ENCODE measurements around the gene ASCC1. TPM values are rescaled to one million over a fixed set of nuclear protein-coding genes. Genes with fewer than 3 reads are reported as not detected.

Gene ASCC1
- total RNA-seq (24.9 and 28.2 TPM in 2 replicates), polyA plus RNA-seq (14.9 and 16.0 TPM in 2 replicates), polyA minus RNA-seq (15.5 and 29.6 TPM in 2 replicates), Bru-seq, nascent RNA (percentile 60 among the genes with signal in this experiment), BruChase-seq, experiment 1, labeled RNA remaining after a 6-hour chase (percentile 62 among the genes with signal in this experiment), BruChase-seq, experiment 2, labeled RNA remaining after a 2-hour chase (percentile 55 among the genes with signal in this experiment)
- 19.2 and 19.8 TPM in 2 replicates for polyA plus RNA-seq (2011; cell fraction: cytosol; rRNA removed)
- polyA plus RNA-seq (2011; cell fraction: nucleus; rRNA removed) = 13.6 and 15.4 TPM in 2 replicates
- 24.8 and 28.0 TPM in 2 replicates for polyA plus RNA-seq (2012)
- 30.7 TPM for polyA minus RNA-seq (2011; cell fraction: cytosol; rRNA and poly(A)+ RNA removed)
- 14.8 and 16.6 TPM in 2 replicates for polyA minus RNA-seq (2011; cell fraction: nucleus; rRNA and poly(A)+ RNA removed)
- long read RNA-seq, transcript ASCC1-202 (10 exons, 2,002 nt) = major isoform, 15 of 36 reads
- long read RNA-seq, partial matches to known transcripts = 2 of 36 reads
- long read RNA-seq, other reads (novel, unspliced or antisense) = 19 of 36 reads

- BruUV-seq (replicated peaks) = TSS peak; percentile 63
- POLR2A ChIA-PET = interaction anchor here (0.6 to 1.9 kb wide), 2 partner anchors 58 to 460 kb away, joined by 8 to 12 read pairs; partner anchors contain the start of gene DDIT4
- Histone ChIP-seq H2AFZ (ENCODE audit: low read depth, low read length) (peak within 1 kb of the TSS; percentile 97), H3K79me2 (ENCODE audit: control insufficient read depth, insufficient read depth, low read length) (peaks cover 22% of the 10 kb centered on the region), H3K27me3 (ENCODE audit: control insufficient read depth in 2 of 2, insufficient read depth in 2 of 2, low read length in 2 of 2) (no peaks in the 10 kb centered on the region), H3K9me1 (replicated peaks; ENCODE audit: control insufficient read depth, extremely low read depth, insufficient read depth, low read length) (no peaks in the 10 kb centered on the region), H3K9me3 (replicated peaks; ENCODE audit: control insufficient read depth, insufficient read depth, low read length) (no peaks in the 10 kb centered on the region), H3K27ac (ENCODE audit: insufficient read depth, low read depth, low read length) (peak within 1 kb of the TSS; percentile 85), H3K4me2 (ENCODE audit: insufficient read depth, low read length) (peak within 1 kb of the TSS; percentile 89), H3K4me1 (ENCODE audit: control insufficient read depth, extremely low read depth, insufficient read depth, low read length) (peaks cover 4% of the 10 kb centered on the region), H3K36me3 (ENCODE audit: control insufficient read depth in 2 of 2, extremely low read depth in 1 of 2, insufficient read depth in 2 of 2, low read length in 2 of 2) (peaks cover 0 to 2% of the 10 kb centered on the region in 2 experiments), H3K9ac (replicated peaks; ENCODE audit: extremely low read depth, insufficient read depth, low read length) (peak within 1 kb of the TSS; percentile 95), H4K20me1 (replicated peaks; ENCODE audit: control insufficient read depth, extremely low read depth, insufficient read depth, low read length) (no peaks in the 10 kb centered on the region), H3K4me3 (replicated peaks in 1 of 3; ENCODE audit: insufficient read depth in 1 of 3, low read depth in 1 of 3, low read length in 3 of 3) (peak within 1 kb of the TSS; percentile 72 to 94 (median 84))
- dilution Hi-C loops (cut with MboI; ENCODE audit: extremely low pct_ligation_motif_present, low sequenced_read_pairs) = no loop called here
- FAIRE-seq (peak; percentile 88), DNase-seq (ENCODE audit: low read depth, low spot score) (peak; percentile 95)
- CTCF ChIA-PET = interaction anchor here (0.6 to 3.2 kb wide), 11 partner anchors 28 to 320 kb away, joined by 3 to 25 read pairs (median 4); partner anchors contain the start of gene DDIT4
- intact Hi-C loops (cut with micrococcal nuclease) = loop anchor here (1.0 to 2.0 kb wide), 2 partner anchors 45 to 103 kb away; no protein-coding TSS in a partner anchor
- TF ChIP-seq MYC (IDR thresholded peaks at IDR 0.05; ENCODE audit: low read depth, low read length) (no peak), POLR2AphosphoS5 (IDR thresholded peaks at IDR 0.05; ENCODE audit: insufficient read depth, low read depth, low read length) (peak; percentile 97), MAX (IDR thresholded peaks at IDR 0.05; ENCODE audit: insufficient read depth, insufficient read length) (no peak), POLR2A (IDR thresholded peaks at IDR 0.05; ENCODE audit: low read depth, low read length) (peak; percentile 94)
Measured at GRCh38 chr10:72215611-72216549, at the start of gene ASCC1, which contains the start of gene ANAPC16. Gene ASCC1, minus strand, starts transcription at chr10:72216276. Its CDS starts 2,978 bp downstream, at chr10:72213298. Gene ANAPC16, plus strand, starts transcription at chr10:72216012. Its CDS starts 7,903 bp downstream, at chr10:72223915.
